Osteoblast (primary cell): ENCODE measurements around the gene ATP13A1. TPM values are rescaled to one million over a fixed set of nuclear protein-coding genes. Genes with fewer than 3 reads are reported as not detected.
"Not testable (repeated sequence)": the region's sequence is repeated elsewhere in the genome, so short reads cannot be mapped to it uniquely, and the experiment has no call there.

ENCODE experiments used
- DNase-seq: peaks from one replicate; pipeline ENCODE4 v3.0.0; 2011; ENCODE audit warnings: low spot score, mixed read lengths; ENCODE audit not compliant: insufficient read length; ENCODE audit errors: missing footprints
- H2AFZ ChIP-seq: 2 replicates; pipeline ENCODE4 v1.6.0; 2011; ENCODE audit warnings: mild to moderate bottlenecking, low read length
- H3K27ac ChIP-seq: 2 replicates; pipeline ENCODE4 v1.5.1; 2011; ENCODE audit warnings: mild to moderate bottlenecking, low read depth, low read length, moderate library complexity
- H3K27me3 ChIP-seq: 2 replicates; pipeline ENCODE4 v1.6.0; 2012; ENCODE audit warnings: mild to moderate bottlenecking, control low read depth, inconsistent platforms, low read length, moderate library complexity; ENCODE audit not compliant: insufficient read depth
- H3K36me3 ChIP-seq: 2 replicates; pipeline ENCODE4 v1.5.1; 2011; ENCODE audit warnings: mild to moderate bottlenecking, low read length, control low read depth, moderate library complexity; ENCODE audit not compliant: insufficient read depth
- H3K4me1 ChIP-seq: 2 replicates; pipeline ENCODE4 v1.5.1; 2011; ENCODE audit warnings: mild to moderate bottlenecking, low read length, control low read depth, moderate library complexity; ENCODE audit not compliant: insufficient read depth
- H3K4me2 ChIP-seq: 2 replicates; pipeline ENCODE4 v1.6.0; 2011; ENCODE audit warnings: mild to moderate bottlenecking, low read length; ENCODE audit not compliant: insufficient read depth
- H3K4me3 ChIP-seq: fragments of 200-600 bp; sonication (generic); 3 replicates; pipeline ENCODE4 v1.5.1; 2012; ENCODE audit warnings: mild to moderate bottlenecking, low read length, inconsistent platforms; ENCODE audit not compliant: insufficient read depth
- H3K79me2 ChIP-seq: 2 replicates; pipeline ENCODE4 v1.6.0; 2012; ENCODE audit warnings: mild to moderate bottlenecking, low read length, control low read depth, inconsistent platforms; ENCODE audit not compliant: insufficient read depth
- H3K9me3 ChIP-seq: 2 replicates; pipeline ENCODE4 v1.5.1; 2011; ENCODE audit warnings: low read depth, low read length, control low read depth
- H4K20me1 ChIP-seq: 2 replicates; pipeline ENCODE4 v1.6.0; 2012; ENCODE audit warnings: mild to moderate bottlenecking, low read length, control low read depth; ENCODE audit not compliant: insufficient read depth
- CTCF ChIP-seq: IDR thresholded peaks from 2 replicates; pipeline ENCODE4 v1.5.1; 2011; ENCODE audit warnings: mild to moderate bottlenecking, low read depth, low read length, moderate library complexity; ENCODE audit errors: extremely low read depth
- total RNA-seq: library from RNA; depleted of rRNA; stranded (reverse); fragments of >200 nt; gene quantifications from 2 replicates; pipeline ENCODE4 v1.2.3, GENCODE V29; 2012

Gene ATP13A1
- total RNA-seq, 1 donor, result 65.9 TPM

DNA sequence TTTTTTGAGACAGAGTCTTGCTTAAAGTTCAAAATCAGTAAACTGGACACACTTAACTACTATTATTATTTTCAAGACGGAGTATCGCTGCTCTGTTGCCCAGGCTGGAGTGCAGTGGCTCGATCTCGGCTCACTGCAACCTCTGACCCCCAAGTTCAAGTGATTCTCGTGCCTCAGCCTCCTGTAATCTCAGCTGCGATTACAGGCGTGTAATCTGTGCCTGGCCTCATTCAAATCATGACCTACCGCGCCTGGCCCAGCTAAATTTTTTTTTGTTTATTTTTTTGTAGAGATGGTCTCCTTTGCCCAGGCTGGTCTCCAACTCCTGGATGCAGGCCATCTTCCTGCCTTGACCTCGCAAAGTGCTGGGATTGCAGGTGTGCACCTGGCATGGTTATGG is 28.2 kb upstream of the ATP13A1 start:
- H3K79me2 ChIP-seq, result no peaks in the 10 kb centered on the region
- no peak for DNase-seq
- no peaks in the 10 kb centered on the region for H3K36me3 ChIP-seq
- H3K27ac ChIP-seq, result no peak overlapping the region
- no peak overlapping the region for H3K4me3 ChIP-seq
- H2AFZ ChIP-seq, result no peak overlapping the region
- no peaks in the 10 kb centered on the region for H3K27me3 ChIP-seq
- no peak for TF ChIP-seq CTCF
- no peaks in the 10 kb centered on the region for H3K4me1 ChIP-seq
- H3K4me2 ChIP-seq, result no peak overlapping the region
- H4K20me1 ChIP-seq, result no peaks in the 10 kb centered on the region
- H3K9me3 ChIP-seq, result no peaks in the 10 kb centered on the region

- H2AFZ ChIP-seq, H4K20me1 ChIP-seq, H3K27ac ChIP-seq, H3K4me1 ChIP-seq, H3K79me2 ChIP-seq, H3K4me3 ChIP-seq, H3K36me3 ChIP-seq, H3K27me3 ChIP-seq, H3K9me3 ChIP-seq, H3K4me2 ChIP-seq, DNase-seq: not testable (repeated sequence)
Measured at GRCh38 chr19:19689023-19689422, 25.5 kb upstream of the ATP13A1 start.

DNA sequence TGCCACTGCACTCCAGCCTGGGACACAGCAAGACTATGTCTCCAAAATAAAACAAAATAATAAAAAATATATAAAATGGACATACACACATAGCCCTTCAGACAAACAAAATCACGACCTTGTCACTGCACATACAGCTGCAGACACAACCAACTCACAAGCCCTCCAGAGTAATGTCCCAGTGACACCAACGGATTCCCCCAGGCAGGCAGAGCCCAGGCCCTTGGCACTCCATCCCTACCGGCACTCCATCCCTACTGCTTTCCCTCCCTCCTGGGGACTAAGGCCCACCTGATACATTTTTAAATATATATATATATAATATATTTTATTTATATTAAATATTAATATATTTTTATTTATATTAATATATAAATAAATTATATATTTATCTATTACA is 23.6 kb upstream of the ATP13A1 start:
- peak; percentile 26 for DNase-seq
- Histone ChIP-seq H3K4me1 (no peaks in the 10 kb centered on the region), H3K27ac (no peak overlapping the region), H4K20me1 (no peaks in the 10 kb centered on the region), H3K9me3 (no peaks in the 10 kb centered on the region), H3K4me2 (no peak overlapping the region), H3K4me3 (no peak overlapping the region), H3K36me3 (no peaks in the 10 kb centered on the region), H3K79me2 (no peaks in the 10 kb centered on the region), H3K27me3 (no peaks in the 10 kb centered on the region), H2AFZ (no peak overlapping the region)
- no peak for TF ChIP-seq CTCF

DNA sequence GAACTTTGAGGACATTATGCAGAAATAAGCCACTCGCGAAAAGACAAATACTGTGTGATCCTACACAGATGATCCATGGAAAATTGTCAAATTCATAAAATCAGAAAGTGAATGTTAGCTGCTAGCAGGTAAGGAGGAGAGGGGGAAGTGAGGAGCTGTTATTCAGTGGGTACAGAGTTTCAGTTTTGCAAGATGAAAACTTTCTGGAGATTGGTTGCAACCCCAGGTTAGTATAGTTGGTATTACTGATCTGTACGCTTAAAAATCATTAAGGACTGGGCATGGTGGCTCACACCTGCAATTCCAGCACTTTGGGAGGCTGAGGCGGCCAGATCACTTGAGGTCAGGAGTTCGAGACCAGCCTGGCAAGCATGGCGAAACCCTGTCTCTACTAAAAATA is 23.1 kb upstream of the ATP13A1 start:
- H4K20me1 ChIP-seq, result no peaks in the 10 kb centered on the region
- H3K4me2 ChIP-seq, result no peak overlapping the region
- no peaks in the 10 kb centered on the region for H3K9me3 ChIP-seq
- H3K79me2 ChIP-seq, result no peaks in the 10 kb centered on the region
- no peaks in the 10 kb centered on the region for H3K4me1 ChIP-seq
- DNase-seq, result no peak
- H3K27me3 ChIP-seq, result no peaks in the 10 kb centered on the region
- H3K4me3 ChIP-seq, result no peak overlapping the region
- H2AFZ ChIP-seq, result no peak overlapping the region
- TF ChIP-seq CTCF, result no peak
- H3K36me3 ChIP-seq, result no peaks in the 10 kb centered on the region
- H3K27ac ChIP-seq, result no peak overlapping the region

DNA sequence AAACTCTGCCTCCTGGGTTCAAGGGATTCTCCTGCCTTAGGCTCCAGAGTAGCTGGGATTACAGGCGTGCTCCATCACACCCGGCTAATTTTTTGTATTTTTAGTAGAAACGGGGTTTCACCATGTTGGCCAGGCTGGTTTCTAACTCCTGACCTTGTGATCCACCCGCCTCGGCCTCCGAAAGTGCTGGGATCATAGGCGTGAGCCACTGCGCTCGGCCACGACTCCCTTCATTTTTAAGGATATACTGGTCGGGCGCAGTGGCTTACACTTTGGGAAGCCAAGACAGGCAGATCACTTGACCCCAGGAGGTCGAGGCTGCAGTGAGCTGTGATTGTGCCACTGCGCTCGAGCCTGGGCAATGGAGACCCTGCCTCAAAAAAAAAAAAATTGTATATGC is 22.6 kb upstream of the ATP13A1 start:
- not testable (repeated sequence) for H2AFZ ChIP-seq, H4K20me1 ChIP-seq, H3K4me3 ChIP-seq, DNase-seq, H3K36me3 ChIP-seq, H3K4me1 ChIP-seq, H3K27me3 ChIP-seq, H3K27ac ChIP-seq, H3K9me3 ChIP-seq, H3K79me2 ChIP-seq, H3K4me2 ChIP-seq
